Activated T-helper 1 cell treated with Interleukin-2 at 50 U/mL for 16 hours (primary cell): ENCODE measurements around the gene TSTD1.
A peak's percentile ranks its signal among the peaks of the same experiment; 100 is the strongest.
"Not testable (repeated sequence)": the region's sequence is repeated elsewhere in the genome, so short reads cannot be mapped to it uniquely, and the experiment has no call there.

Experiments
- DNase-seq: peaks from one replicate; pipeline ENCODE4 v3.0.0-alpha.2; 2020; ENCODE audit warnings: low read depth

The TSTD1 gene

DNA sequence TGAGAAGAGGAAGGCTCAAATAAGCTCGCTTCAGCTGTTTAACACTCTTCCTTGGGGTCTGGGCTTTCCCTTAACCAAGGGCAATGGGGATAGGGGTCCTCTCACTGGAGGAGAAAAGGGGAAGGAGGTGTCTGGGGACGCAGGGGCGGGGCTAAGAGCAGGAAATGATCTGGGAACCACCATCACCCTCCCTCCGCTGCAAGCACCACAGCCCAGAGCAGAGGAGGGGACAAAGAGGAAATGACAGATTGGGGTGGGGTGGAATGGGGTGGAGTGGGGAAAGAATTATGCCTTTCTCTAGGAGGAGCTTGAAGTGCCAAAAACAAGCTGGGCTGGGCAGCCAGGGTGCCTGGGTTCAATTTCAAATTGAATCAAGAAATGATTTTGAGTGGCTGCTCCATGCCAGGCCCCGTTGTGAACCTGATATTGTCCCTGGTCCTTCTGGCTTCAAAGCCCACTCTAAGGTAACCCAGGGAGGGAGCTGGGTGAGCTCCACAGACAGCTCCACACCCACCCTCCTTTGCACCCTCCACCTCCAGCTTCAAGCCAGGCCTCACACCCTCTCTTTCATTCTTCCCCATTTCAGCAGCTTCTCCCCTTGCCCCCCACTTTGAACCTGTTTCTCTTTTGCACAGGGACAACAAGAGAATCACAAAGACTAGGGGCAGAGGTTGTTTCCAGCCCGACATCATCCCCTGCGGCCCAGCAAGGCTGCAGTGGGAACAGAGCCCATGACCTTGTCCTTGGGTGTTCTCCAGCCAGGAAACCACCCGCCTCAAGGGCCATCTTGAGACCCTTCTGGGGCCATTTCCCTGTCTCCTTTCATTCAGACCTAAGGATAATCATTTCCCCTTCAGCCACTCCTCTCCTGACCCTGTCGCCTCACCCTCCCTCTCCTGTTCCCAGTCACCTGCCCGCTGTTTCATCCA lies 29.8 kb upstream of the TSTD1 start:
- peak; percentile 70 for DNase-seq

GRCh38 chr1:161066694-161067093 lies 27.9 kb upstream of the TSTD1 start:
- no peak for DNase-seq

- DNase-seq, result not testable (repeated sequence)
Observed at GRCh38 chr1:161065681-161066080, 26.9 kb upstream of the TSTD1 start.

DNA sequence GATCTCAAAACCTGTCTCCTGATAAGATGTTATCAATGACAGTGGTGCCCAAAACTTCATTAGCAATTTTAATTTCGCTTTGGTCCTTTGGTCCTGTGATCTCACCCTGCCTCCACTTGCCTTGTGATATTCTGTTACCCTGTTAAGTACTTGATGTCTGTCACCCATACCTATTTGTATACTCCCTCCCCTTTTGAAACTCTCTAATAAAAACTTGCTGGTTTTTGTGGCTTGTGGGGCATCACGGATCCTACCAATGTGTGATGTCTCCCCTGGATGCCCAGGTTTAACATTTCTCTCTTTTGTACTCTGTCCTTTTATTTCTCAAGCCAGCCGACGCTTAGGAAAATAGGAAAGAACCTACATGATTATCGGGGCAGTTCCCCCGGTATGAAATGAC lies 25.2 kb upstream of the TSTD1 start:
- DNase-seq, result not testable (repeated sequence)

- DNase-seq, result no peak
Observed at GRCh38 chr1:161061419-161061818, 22.7 kb upstream of the TSTD1 start.

GRCh38 chr1:161059293-161059692 lies 20.5 kb upstream of the TSTD1 start:
- DNase-seq, result no peak

- DNase-seq, result no peak
Observed at GRCh38 chr1:161054805-161055204, 16.0 kb upstream of the TSTD1 start.

- no peak for DNase-seq
Observed at GRCh38 chr1:161054232-161054631, 15.5 kb upstream of the TSTD1 start.

DNA sequence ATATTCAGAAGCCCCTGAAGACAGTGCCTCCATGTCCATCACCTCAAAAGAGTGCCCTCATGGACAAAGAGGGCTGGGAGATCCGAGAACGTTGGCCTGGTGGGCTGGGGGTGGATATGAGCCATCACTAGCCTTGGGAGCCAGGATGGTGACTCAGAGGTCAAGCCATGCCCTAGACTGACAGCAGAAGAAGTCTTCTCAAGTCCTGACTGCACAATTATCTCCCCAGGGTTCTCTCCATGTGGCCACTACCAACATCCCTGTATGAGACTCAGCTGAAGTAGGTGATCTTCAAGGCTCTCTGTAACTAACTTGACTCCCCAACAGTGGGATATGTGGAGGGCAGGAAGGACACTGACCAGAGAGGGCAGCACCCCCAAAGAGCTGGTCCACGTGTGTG lies 14.1 kb upstream of the TSTD1 start:
- DNase-seq, result no peak

- DNase-seq, result no peak
Observed at GRCh38 chr1:161051219-161051618, 12.5 kb upstream of the TSTD1 start.

DNA sequence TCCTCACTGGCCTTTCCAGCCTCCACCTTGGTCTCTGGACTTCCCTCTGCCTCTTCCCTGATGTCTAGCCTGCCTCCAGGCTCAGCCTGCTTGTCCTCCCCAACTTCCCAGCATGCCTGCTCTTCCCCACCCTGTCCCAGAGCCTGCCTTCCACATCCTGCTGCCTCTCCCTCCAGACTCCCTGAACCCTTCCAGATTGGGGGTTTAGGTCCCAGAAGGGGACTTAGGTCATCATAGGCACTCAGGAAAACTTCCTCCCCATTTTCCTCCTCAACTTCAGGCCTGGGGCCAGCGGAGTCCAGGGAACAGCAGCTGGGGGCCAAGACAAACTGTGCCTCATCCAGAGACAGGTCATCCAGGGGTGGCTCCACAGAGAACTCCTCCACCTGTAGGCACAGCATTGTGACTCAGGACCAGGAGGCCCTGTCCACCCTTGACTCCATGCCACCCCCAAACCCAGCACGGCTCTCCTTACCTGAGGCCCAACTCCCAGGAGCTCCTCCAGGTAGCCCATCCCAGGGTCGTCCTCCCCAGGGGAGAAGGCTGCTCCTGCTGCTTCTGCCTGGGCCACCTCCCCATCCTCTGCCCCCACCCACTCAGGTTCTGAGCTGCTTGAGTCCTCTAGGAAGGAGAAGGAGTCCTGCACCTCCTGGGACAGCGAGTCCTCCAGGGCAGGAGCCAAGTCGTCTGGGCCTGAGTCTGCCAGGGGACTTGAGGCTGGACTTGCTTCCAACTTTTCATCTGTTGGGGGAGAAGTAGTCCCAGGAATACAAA lies 10.4 kb upstream of the TSTD1 start:
- DNase-seq, result no peak

- no peak for DNase-seq
Observed at GRCh38 chr1:161047436-161048420, 9.0 kb upstream of the TSTD1 start.

DNA sequence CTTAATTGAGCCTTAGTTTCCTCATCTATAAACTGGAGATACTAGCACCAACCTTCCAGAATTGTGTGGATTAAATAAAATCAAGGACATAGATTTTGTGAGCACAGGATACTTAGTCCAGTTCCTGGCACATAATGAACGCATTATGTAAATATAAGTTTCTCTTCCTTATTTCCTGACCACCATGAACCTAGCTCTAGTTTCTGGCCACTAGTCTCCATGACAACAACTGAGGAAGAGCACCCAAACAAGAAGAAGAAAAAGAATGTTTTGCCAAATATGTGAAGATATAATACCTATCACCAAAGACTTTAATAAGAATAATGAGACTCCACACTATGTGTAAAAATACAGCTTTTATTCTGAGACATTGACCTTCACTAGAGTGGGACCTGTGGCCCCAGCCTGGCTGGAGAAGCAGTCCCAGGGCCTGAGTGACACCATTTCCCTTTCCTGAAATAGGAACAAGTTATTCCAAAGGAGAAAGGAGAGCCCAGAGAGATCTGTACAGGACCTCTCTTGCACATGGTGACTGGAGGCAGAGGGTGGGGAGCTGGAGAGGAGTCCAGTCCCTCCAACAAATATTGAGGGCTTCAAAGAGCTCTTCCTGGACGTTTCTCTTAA lies 8.0 kb upstream of the TSTD1 start:
- no peak for DNase-seq

GRCh38 chr1:161045736-161046604 lies 7.2 kb upstream of the TSTD1 start, which contains the start of gene USF1:
USF1 (minus strand) TSS chr1:161045977; CDS start chr1:161043275, 2,702 bp downstream.
- DNase-seq, result peak; percentile 83

DNA sequence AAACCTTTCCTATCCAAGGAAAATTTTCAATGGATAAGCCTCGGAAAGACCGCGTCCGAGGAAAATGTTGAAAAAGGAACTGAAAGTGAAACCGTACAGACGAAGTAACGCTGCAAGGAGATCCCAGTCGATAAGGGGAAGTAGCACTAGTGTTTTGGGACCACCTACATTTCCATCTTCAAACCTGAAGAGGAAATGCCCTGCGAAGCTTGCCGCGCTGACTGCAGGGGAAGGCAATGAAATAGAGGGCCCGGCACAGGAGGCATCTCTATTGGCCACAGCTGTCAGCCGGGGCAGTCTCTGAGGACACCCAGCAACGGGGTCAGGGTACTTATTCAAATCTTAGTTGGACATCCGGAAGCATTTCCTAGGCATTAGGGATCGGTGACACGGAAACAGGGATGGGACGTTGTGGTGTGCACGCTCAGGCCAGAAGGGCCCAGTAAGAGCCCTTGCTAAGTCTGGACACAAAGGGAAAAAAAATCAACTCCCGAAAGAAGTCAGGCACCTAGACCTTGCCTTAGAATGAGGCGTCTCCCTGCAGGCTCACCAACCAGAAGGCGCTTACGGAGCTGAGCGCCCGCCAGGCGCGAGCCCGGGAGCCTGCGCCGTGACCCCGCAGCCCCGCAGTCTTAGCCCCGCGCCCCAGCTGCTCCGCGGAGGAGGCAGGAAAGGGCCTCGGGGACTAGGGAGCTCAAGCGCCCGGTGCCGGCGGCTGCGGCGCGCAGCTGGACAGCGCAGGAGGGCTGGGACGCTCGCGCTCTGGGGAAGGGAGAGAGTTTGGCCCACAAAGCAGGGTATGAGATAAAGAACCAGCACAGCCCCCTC lies 6.4 kb upstream of the TSTD1 start:
- peak; percentile 38 for DNase-seq

DNA sequence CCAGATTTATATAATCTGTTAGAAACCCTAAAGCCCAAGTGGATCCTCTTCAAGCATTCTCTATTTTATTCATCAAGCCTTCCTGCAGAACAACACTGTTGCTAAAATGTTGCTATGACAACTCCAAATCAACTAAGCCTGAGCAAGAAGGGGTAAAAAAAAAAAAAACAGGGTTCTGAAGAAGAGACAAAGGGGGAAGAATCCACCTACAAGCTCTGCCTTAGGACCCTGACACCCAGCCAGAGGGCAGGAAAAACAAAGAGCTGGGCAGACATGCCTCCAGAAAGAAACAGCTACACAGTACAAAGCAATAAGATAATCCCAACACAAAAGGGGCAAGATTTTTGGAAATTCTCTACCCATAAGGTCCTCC lies 5.8 kb upstream of the TSTD1 start:
- no peak for DNase-seq

DNA sequence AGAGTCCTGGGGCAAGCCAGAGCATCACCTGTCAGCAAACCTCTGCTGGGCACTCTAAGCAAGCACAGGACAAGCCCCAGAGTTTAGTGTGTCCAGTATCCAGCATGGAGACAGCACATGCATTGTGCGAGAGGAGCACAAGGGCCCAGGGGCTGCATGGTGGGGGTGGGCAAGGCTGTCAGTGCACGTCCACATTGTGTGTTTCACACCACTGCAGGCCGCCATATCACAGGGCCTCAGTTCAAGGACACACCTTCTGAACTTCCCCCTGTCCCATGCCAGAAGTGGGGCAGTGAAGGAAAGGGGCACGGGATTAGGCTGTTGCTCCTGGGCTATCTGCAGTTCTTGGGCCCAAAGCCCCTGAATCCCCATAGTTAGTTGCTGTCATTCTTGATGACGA lies 782 bp upstream of the TSTD1 start:
- no peak for DNase-seq

DNA sequence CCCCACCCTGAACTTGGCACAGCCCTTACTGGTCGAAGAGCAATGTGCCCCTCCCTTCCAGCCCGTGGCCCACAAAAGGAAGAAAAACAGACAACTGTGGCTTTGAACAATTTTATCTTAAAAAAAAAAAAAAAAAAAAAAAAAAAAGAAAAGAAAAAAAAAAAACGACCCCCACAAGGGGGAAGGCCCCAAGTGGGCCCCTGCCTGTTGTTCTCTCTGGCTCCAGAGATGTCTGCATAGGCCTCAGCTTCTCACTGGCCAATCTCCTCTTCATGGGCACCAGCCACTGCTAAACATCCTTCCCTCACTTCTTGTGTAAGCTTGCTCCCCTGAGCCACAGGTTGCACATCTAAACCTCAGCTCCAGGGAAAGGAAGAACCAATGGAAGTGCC lies 386 bp upstream of the TSTD1 start:
- DNase-seq, result no peak

DNA sequence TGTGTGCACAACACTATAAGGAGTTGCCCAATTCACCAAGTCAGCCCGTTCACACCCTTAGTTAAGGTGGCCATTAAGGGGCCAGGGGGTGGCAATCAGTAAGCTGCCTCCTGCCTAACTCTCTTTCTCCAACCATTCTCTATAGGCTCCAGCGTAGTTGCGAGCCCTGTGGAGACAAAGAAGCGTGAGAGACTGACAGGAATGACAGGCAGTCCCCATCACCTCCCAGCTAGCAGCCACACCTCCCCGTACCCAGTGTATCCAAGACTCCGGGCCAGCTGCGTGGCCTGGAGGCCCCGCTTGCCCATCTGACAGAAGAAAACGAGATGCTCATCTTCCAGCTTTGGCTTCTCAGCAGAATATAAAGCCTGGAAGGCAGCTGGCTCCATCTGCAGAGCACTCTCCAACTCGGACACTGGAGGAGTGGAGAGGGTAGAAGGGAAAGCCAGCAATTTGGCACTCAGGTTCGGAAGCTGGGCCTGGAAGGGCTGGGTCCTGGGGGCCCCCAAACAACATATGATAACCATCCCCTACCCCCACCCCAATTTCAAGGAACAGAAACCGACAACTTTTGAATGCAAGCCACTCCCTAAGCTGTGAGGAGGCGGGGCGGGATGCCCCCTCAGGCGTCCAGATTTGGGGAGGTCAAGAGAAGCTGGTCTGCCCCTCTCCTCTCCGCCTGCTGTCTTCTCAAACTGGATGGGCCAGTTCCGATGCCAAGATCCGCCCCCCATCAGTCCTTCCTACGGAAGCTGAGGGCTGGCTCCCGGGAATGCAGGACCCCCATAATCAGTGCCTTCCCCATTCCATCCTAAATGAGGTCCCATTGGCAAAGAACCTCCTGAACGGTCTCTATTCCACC lies 872 bp downstream of the TSTD1 start:
- no peak for DNase-seq
